SU-DHL-6 (cell line): Measurements from ENCODE around the gene RAB11A.

Experiments used
- H2AFZ ChIP-seq: fragments of 200-600 bp; sonication (generic); 2 replicates; pipeline ENCODE4 v1.6.1; 2014; ENCODE audit warnings: low read depth, mild to moderate bottlenecking, moderate library complexity, mixed read lengths, antibody characterized with exemption, low read length; ENCODE audit not compliant: severe bottlenecking
- H3F3A ChIP-seq: fragments of 200-600 bp; shearing (Covaris generic); 2 replicates; pipeline ENCODE4 v1.6.0; 2016; ENCODE audit warnings: antibody characterized with exemption, mild to moderate bottlenecking; ENCODE audit not compliant: insufficient read depth
- H3K27ac ChIP-seq: fragments of 200-600 bp; sonication (generic); 2 replicates; pipeline ENCODE4 v1.5.1; 2016; ENCODE audit warnings: low read depth, mild to moderate bottlenecking, low read length, moderate library complexity, mixed read lengths
- H3K27me3 ChIP-seq: fragments of 200-600 bp; sonication (generic), shearing (Covaris generic); 2 replicates; pipeline ENCODE4 v1.6.0; 2014; ENCODE audit warnings: mild to moderate bottlenecking, low read length
- H3K36me3 ChIP-seq: fragments of 200-600 bp; sonication (generic); 2 replicates; pipeline ENCODE4 v1.6.1; 2014; ENCODE audit warnings: mild to moderate bottlenecking, low read length, mixed read lengths
- H3K4me2 ChIP-seq: fragments of 300-600, 200-600 bp; shearing (Covaris generic), sonication (generic); 2 replicates; pipeline ENCODE4 v1.6.0; 2014; ENCODE audit warnings: low read length, low read depth, mild to moderate bottlenecking; ENCODE audit not compliant: poor library complexity, severe bottlenecking
- H3K4me3 ChIP-seq: fragments of 200-600 bp; sonication (generic); 2 replicates; pipeline ENCODE4 v1.5.1; 2014; ENCODE audit warnings: antibody characterized with exemption, low read length, mild to moderate bottlenecking, mixed read lengths; ENCODE audit not compliant: insufficient read depth, poor library complexity, severe bottlenecking
- H3K79me2 ChIP-seq: fragments of 200-600 bp; sonication (generic); 2 replicates; pipeline ENCODE4 v1.6.1; 2014; ENCODE audit warnings: mild to moderate bottlenecking, low read length, moderate library complexity; ENCODE audit not compliant: insufficient read depth
- H3K9ac ChIP-seq: fragments of 200-600 bp; sonication (generic); 2 replicates; pipeline ENCODE4 v1.7.0; 2014; ENCODE audit warnings: mild to moderate bottlenecking, low read length
- H3K9me2 ChIP-seq: fragments of 200-600 bp; sonication (generic); replicated peaks from 2 replicates; pipeline ENCODE4 v1.6.1; 2014; ENCODE audit warnings: low read length; ENCODE audit not compliant: insufficient read depth
- H3K9me3 ChIP-seq: fragments of 200-600 bp; sonication (generic); 2 replicates; pipeline ENCODE4 v1.6.1; 2014; ENCODE audit warnings: low read length, mixed read lengths; ENCODE audit not compliant: insufficient read depth
- H4K20me1 ChIP-seq: fragments of 200-600 bp; sonication (generic); 2 replicates; pipeline ENCODE4 v1.6.1; 2014; ENCODE audit warnings: low read depth, mild to moderate bottlenecking, antibody characterized with exemption, low read length, moderate library complexity, mixed read lengths
- EZH2phosphoT487 ChIP-seq: fragments of 200-600 bp; sonication (generic), shearing (Covaris generic); conservative IDR thresholded peaks from 2 replicates; pipeline ENCODE4 v1.6.1; 2018; ENCODE audit warnings: mild to moderate bottlenecking, antibody characterized with exemption, low read length, moderate library complexity, mixed read lengths
- TF ChIP-seq, protein P1 (sequence below): fragments of 200-600 bp; sonication (generic); IDR thresholded peaks from one replicate; pipeline ENCODE4 v1.5.1; 2017; ENCODE audit warnings: antibody characterized with exemption, mild to moderate bottlenecking, low read length, moderate library complexity; ENCODE audit not compliant: insufficient read depth, poor library complexity, severe bottlenecking

RAB11A gene

DNA sequence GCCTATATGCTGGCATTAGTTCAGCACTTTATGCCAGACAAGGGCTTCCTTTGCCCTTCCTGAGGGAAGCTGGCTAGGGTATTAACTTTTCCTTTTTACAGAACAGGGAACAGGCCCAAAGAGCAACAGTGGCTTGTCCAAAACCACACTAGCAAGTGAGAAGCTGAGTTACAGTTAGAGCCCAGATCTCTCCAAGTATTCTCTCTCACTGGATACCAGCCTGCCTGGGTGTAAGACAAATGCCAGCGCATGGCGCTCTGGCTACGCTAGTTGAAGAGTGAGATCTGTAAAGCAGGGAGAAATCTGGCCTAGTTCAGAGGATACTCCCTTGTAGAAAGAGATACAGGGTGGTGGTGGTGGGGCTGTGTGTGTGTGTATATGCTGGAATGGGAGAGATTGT is 38.4 kb downstream of the RAB11A start:
- H3K9ac ChIP-seq, result no peak overlapping the region
- no peak for TF ChIP-seq EZH2phosphoT487
- TF ChIP-seq, protein P1, sequence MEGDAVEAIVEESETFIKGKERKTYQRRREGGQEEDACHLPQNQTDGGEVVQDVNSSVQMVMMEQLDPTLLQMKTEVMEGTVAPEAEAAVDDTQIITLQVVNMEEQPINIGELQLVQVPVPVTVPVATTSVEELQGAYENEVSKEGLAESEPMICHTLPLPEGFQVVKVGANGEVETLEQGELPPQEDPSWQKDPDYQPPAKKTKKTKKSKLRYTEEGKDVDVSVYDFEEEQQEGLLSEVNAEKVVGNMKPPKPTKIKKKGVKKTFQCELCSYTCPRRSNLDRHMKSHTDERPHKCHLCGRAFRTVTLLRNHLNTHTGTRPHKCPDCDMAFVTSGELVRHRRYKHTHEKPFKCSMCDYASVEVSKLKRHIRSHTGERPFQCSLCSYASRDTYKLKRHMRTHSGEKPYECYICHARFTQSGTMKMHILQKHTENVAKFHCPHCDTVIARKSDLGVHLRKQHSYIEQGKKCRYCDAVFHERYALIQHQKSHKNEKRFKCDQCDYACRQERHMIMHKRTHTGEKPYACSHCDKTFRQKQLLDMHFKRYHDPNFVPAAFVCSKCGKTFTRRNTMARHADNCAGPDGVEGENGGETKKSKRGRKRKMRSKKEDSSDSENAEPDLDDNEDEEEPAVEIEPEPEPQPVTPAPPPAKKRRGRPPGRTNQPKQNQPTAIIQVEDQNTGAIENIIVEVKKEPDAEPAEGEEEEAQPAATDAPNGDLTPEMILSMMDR, result no peak
- no peak overlapping the region for H3K4me2 ChIP-seq
- no peaks in the 10 kb centered on the region for H3K79me2 ChIP-seq
- no peaks in the 10 kb centered on the region for H3K9me3 ChIP-seq
- H3F3A ChIP-seq, result no peaks in the 10 kb centered on the region
- no peaks in the 10 kb centered on the region for H3K27me3 ChIP-seq
- no peaks in the 10 kb centered on the region for H3K9me2 ChIP-seq
- H3K27ac ChIP-seq, result no peak overlapping the region
- H3K4me3 ChIP-seq, result no peak overlapping the region
- no peaks in the 10 kb centered on the region for H3K36me3 ChIP-seq
- no peaks in the 10 kb centered on the region for H4K20me1 ChIP-seq
- no peak overlapping the region for H2AFZ ChIP-seq

DNA sequence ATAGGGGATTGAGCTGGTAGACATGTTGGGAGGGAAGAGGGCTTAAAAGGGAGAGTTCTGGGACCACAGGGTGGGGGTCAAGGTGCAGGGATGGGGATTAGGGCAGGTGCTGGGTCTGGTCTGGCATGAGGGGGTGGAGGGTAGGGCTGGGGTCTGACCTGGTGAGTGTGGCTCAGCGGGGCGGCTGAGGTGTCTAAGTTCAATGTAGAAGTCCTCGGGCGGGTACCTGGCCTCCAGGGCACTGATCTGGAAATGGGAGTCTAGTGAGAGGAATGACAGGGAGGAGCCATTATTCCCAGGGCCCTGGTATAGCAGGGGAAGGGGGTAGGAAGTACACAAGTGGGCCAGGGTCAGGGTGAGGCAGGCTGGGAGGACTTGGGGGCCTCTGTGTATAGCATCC is 39.6 kb downstream of the RAB11A start:
- Histone ChIP-seq H3F3A (no peaks in the 10 kb centered on the region), H3K79me2 (no peaks in the 10 kb centered on the region), H3K9ac (no peak overlapping the region), H4K20me1 (no peaks in the 10 kb centered on the region), H3K36me3 (no peaks in the 10 kb centered on the region), H3K27ac (no peak overlapping the region), H3K4me2 (no peak overlapping the region), H3K4me3 (no peak overlapping the region), H3K27me3 (no peaks in the 10 kb centered on the region), H3K9me3 (no peaks in the 10 kb centered on the region), H3K9me2 (no peaks in the 10 kb centered on the region), H2AFZ (no peak overlapping the region)
- no peak for TF ChIP-seq EZH2phosphoT487
- TF ChIP-seq, protein P1, result no peak

DNA sequence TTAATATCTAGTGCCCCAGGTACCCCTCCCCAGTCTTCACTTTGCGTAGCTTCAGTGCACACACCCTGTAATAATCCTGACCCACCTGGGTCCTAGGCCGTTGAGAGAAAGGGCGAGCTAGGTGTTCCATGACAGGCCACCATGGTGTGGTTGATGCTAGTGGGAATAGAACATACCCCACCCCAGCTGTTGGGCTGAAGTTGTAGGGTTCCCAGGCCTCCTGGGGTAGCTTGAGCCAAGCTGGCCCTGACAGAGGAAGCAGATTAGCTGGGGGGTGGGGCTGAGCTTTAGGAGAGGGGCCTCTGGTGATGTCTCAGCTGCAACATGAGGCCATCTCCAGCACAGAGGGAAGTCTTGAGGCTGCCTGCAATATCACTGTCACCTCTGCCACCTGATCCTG is 40.5 kb downstream of the RAB11A start:
- Histone ChIP-seq H3K9ac (no peak overlapping the region), H3K27ac (no peak overlapping the region), H3K9me2 (no peaks in the 10 kb centered on the region), H3K4me3 (no peak overlapping the region), H3K4me2 (no peak overlapping the region), H4K20me1 (no peaks in the 10 kb centered on the region), H2AFZ (no peak overlapping the region), H3F3A (no peaks in the 10 kb centered on the region), H3K27me3 (no peaks in the 10 kb centered on the region), H3K36me3 (no peaks in the 10 kb centered on the region), H3K79me2 (no peaks in the 10 kb centered on the region), H3K9me3 (no peaks in the 10 kb centered on the region)
- TF ChIP-seq, protein P1, result no peak
- no peak for TF ChIP-seq EZH2phosphoT487
